ENCODE measurements around the gene EIF1AX. TPM values are rescaled to one million over a fixed set of nuclear protein-coding genes. Genes with fewer than 3 reads are reported as not detected.

Gene EIF1AX
- total and polyA plus RNA-seq, 4 donors: 19.1 to 89.0 (median 22.6) TPM

GRCh38 chrX:20151689-20152088 lies 10.1 kb upstream of the EIF1AX start:
- H3K36me3 ChIP-seq (ENCODE audit: control insufficient read depth in 4 of 4, insufficient read depth in 3 of 4, low read depth in 1 of 4, low read length in 3 of 4): peaks cover 4 to 28% (median 19%) of the 10 kb centered on the region in 4 donors
- no peak for TF ChIP-seq HNF4A (conservative IDR thresholded peaks at IDR 0.05)
- TF ChIP-seq RXRA (IDR thresholded peaks at IDR 0.05): no peak
- TF ChIP-seq FOXA1 (IDR thresholded peaks at IDR 0.05): no peak
- no peak for TF ChIP-seq NR2F2 (IDR thresholded peaks at IDR 0.05)
- no peak for TF ChIP-seq EGR1 (IDR thresholded peaks at IDR 0.05; ENCODE audit: low read depth in 2 of 2)
- TF ChIP-seq MAX (IDR thresholded peaks at IDR 0.05): no peak
- no peak for TF ChIP-seq REST (IDR thresholded peaks at IDR 0.05)
- no peak for TF ChIP-seq ZBTB33 (IDR thresholded peaks at IDR 0.05)
- TF ChIP-seq FOXA2 (IDR thresholded peaks at IDR 0.05): no peak
- TF ChIP-seq JUND (IDR thresholded peaks at IDR 0.05): no peak
- TF ChIP-seq SP1 (IDR thresholded peaks at IDR 0.05): no peak
- no peak for TF ChIP-seq GABPA (IDR thresholded peaks at IDR 0.05 in 1 of 2, conservative IDR thresholded peaks at IDR 0.05 in 1 of 2)
- TF ChIP-seq CTCF (IDR thresholded peaks at IDR 0.05; ENCODE audit: low read depth, low read length, missing input control): no peak
- no peak for TF ChIP-seq HNF4G (IDR thresholded peaks at IDR 0.05)
- TF ChIP-seq TAF1 (conservative IDR thresholded peaks at IDR 0.05): no peak
- no peak for TF ChIP-seq ATF3 (IDR thresholded peaks at IDR 0.05)
- TF ChIP-seq YY1 (IDR thresholded peaks at IDR 0.05): no peak
- no peak for TF ChIP-seq RAD21 (IDR thresholded peaks at IDR 0.05)

More at GRCh38 chrX:20151689-20152088, 10.1 kb upstream of the EIF1AX start:
- no peak overlapping the region for H3K9ac ChIP-seq (ENCODE audit: low read depth in 1 of 2, low read length in 2 of 2)
- no peaks in the 10 kb centered on the region for H3K27me3 ChIP-seq (ENCODE audit: control insufficient read depth in 4 of 4, insufficient read depth in 4 of 4, low read length in 3 of 4)
- no peaks in the 10 kb centered on the region for H3K9me3 ChIP-seq (ENCODE audit: control insufficient read depth in 4 of 4, low read length in 3 of 4)
- H3K4me1 ChIP-seq (ENCODE audit: control insufficient read depth in 4 of 4, insufficient read depth in 4 of 4, low read length in 3 of 4): peaks cover 0 to 8% (median 2%) of the 10 kb centered on the region in 4 donors
- no peak overlapping the region for H3K27ac ChIP-seq (ENCODE audit: low read depth in 1 of 2, low read length in 2 of 2)
- WGBS: 97% methylated on average over 3 of the region's 3 CpGs
- H3K4me3 ChIP-seq (ENCODE audit: low read depth in 1 of 3, low read length in 3 of 3): no peak overlapping the region
- no peak for DNase-seq (ENCODE audit: low spot score)

Measured in liver (tissue), 9 donors.